DOHH2 (cell line): Measurements from ENCODE around the gene PKN1.

Experiments used
- H3F3A ChIP-seq: fragments of 200-600 bp; sonication (generic), shearing (Covaris generic); 2 replicates; pipeline ENCODE4 v1.6.0; 2016; ENCODE audit warnings: antibody characterized with exemption, mild to moderate bottlenecking; ENCODE audit not compliant: control insufficient read depth, insufficient read depth
- H3K27ac ChIP-seq: fragments of 200-600 bp; sonication (generic); 2 replicates; pipeline ENCODE4 v1.5.1; 2014; ENCODE audit warnings: low read depth, mild to moderate bottlenecking, low read length, moderate library complexity
- H3K27me3 ChIP-seq: fragments of 200-600 bp; sonication (generic); 2 replicates; pipeline ENCODE4 v1.6.1; 2014; ENCODE audit warnings: mild to moderate bottlenecking, low read length, mixed read lengths; ENCODE audit not compliant: control insufficient read depth
- H3K36me3 ChIP-seq: fragments of 200-600 bp; sonication (generic); 2 replicates; pipeline ENCODE4 v1.6.1; 2014; ENCODE audit warnings: mild to moderate bottlenecking, low read length, moderate library complexity, mixed read lengths; ENCODE audit not compliant: control insufficient read depth
- H3K4me1 ChIP-seq: fragments of 200-600 bp; sonication (generic); 2 replicates; pipeline ENCODE4 v1.6.1; 2014; ENCODE audit warnings: mild to moderate bottlenecking, low read length, mixed read lengths; ENCODE audit not compliant: control insufficient read depth
- H3K4me2 ChIP-seq: fragments of 200-600 bp; sonication (generic); 2 replicates; pipeline ENCODE4 v1.6.0; 2014; ENCODE audit warnings: mild to moderate bottlenecking, low read length, moderate library complexity
- H3K4me3 ChIP-seq: fragments of 200-600 bp; sonication (generic); 2 replicates; pipeline ENCODE4 v1.5.1; 2014; ENCODE audit warnings: mild to moderate bottlenecking, low read length, mixed read lengths
- H3K79me2 ChIP-seq: fragments of 200-600 bp; sonication (generic); 2 replicates; pipeline ENCODE4 v1.6.1; 2014; ENCODE audit warnings: mild to moderate bottlenecking, low read length, mixed read lengths; ENCODE audit not compliant: control insufficient read depth
- H3K9me2 ChIP-seq: fragments of 200-600 bp; sonication (generic); replicated peaks from 2 replicates; pipeline ENCODE4 v1.6.1; 2014; ENCODE audit warnings: mild to moderate bottlenecking, low read length, mixed read lengths; ENCODE audit not compliant: control insufficient read depth
- H3K9me3 ChIP-seq: fragments of 200-600 bp; sonication (generic); 2 replicates; pipeline ENCODE4 v1.6.1; 2014; ENCODE audit warnings: antibody characterized with exemption, low read length, mixed read lengths; ENCODE audit not compliant: control insufficient read depth, insufficient read depth
- H4K20me1 ChIP-seq: fragments of 200-600 bp; sonication (generic); 2 replicates; pipeline ENCODE4 v1.6.0; 2014; ENCODE audit warnings: low read depth, mild to moderate bottlenecking, antibody characterized with exemption, low read length, moderate library complexity; ENCODE audit not compliant: control insufficient read depth, insufficient read depth
- CTCF ChIP-seq: fragments of 200-600 bp; sonication (generic); IDR thresholded peaks from one replicate; pipeline ENCODE4 v1.5.1; 2014; ENCODE audit warnings: antibody characterized with exemption, mild to moderate bottlenecking, low read depth, low read length; ENCODE audit not compliant: poor library complexity, severe bottlenecking
- EZH2phosphoT487 ChIP-seq: fragments of 200-600 bp; sonication (generic); IDR thresholded peaks from 2 replicates; pipeline ENCODE4 v1.6.1; 2017; ENCODE audit warnings: borderline replicate concordance, mild to moderate bottlenecking, antibody characterized with exemption, low read length, moderate library complexity, mixed read lengths

The PKN1 gene

DNA sequence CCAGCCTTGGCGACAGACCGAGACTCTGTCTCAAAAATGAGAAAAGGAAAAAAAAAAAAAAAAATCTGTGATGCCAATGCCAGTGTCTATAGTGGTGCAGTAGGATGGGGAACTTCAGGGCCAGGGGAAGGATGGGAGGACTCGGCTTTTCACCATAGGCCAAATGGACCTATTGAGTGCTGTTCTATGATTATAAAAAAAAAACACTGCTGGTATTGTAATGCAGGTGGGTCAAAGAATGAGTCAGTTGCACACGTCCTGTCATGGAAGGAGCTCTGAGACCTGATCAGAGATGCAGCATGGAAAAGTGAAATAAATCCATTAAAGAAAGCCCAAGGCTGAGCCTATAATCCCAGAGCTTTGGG lies 78.1 kb downstream of the PKN1 start:
- H3K4me3 ChIP-seq, result no peak overlapping the region
- no peaks in the 10 kb centered on the region for H3K27me3 ChIP-seq
- peaks cover 17% of the 10 kb centered on the region; the same call in 1 of the 2 replicates for H4K20me1 ChIP-seq
- no peaks in the 10 kb centered on the region for H3K9me3 ChIP-seq
- TF ChIP-seq CTCF, result no peak
- no peak for TF ChIP-seq EZH2phosphoT487
- H3K4me1 ChIP-seq, result peaks cover 11% of the 10 kb centered on the region
- H3K79me2 ChIP-seq, result peaks cover 11% of the 10 kb centered on the region
- H3K36me3 ChIP-seq, result peaks cover 32% of the 10 kb centered on the region
- H3K4me2 ChIP-seq, result no peak overlapping the region
- no peaks in the 10 kb centered on the region for H3K9me2 ChIP-seq
- H3F3A ChIP-seq, result peaks cover 12% of the 10 kb centered on the region; the same call in 1 of the 2 replicates
- H3K27ac ChIP-seq, result no peak overlapping the region

DNA sequence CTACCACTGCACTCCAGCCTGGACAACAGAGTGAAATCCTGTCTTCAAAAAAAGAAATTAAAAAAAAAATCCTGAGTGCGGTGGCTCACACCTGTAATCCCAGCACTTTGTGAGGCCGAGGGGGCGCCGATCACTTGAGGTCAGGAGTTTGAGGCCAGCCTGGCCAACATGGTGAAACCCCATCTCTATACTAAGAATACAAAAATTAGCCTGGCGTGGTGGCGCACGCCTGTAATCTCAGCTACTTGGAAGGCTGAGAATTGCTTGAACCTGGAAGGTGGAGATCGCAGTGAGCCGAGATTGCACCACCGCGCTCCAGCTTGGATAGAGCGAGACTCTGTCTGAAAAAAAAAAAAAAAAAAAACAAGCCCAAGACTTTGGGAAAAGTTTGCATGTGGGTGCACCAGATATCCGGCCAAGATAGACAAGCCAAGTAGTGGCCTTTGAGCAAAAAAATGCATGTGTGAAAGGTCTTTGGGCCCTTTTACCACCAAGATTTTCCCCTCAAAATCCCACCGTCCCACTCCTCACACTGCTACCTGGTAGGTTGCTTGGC lies 79.4 kb downstream of the PKN1 start:
- no peak for TF ChIP-seq EZH2phosphoT487
- no peak for TF ChIP-seq CTCF
- Histone ChIP-seq H3K9me2 (no peaks in the 10 kb centered on the region), H3K27me3 (no peaks in the 10 kb centered on the region), H3K36me3 (peaks cover 45% of the 10 kb centered on the region), H3K79me2 (peaks cover 24% of the 10 kb centered on the region), H3F3A (peaks cover 12% of the 10 kb centered on the region; the same call in 1 of the 2 replicates), H3K4me3 (no peak overlapping the region), H3K4me1 (peaks cover 20% of the 10 kb centered on the region), H4K20me1 (peaks cover 30% of the 10 kb centered on the region), H3K9me3 (no peaks in the 10 kb centered on the region), H3K4me2 (no peak overlapping the region), H3K27ac (no peak overlapping the region)

DNA sequence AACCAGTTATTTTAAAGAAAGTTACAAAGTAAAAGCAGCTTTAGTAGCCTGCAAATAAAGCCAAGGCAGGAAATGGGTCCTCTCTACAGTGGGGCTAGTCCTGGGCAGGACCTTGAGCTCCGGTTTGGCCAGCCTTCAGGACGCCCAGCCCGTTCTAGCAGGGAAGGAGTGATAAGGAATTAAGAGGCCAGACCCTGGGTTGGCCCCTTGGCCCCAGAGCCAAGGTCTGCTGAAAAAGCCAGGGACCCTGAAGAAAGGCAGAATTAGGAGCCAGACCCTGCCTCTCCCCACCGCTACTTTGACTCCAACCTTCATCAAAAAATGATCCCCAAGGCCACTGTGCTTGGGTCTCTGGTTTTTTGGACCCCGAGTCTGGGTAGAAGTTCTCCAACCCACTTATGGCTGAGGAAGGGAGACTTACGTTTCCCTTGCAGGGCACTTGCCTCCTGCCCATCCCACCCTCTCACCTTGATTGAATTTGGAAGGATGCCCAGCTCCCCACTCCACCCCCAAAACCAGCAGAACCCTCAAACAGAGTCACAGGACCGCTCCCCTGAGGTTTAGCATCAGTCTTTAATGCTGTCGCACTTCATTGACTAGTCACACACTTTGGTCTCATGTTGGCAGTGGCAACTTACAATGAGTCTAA lies 81.2 kb downstream of the PKN1 start:
- H3K4me1 ChIP-seq, result peaks cover 28% of the 10 kb centered on the region
- no peak overlapping the region for H3K4me3 ChIP-seq
- no peaks in the 10 kb centered on the region for H3K9me2 ChIP-seq
- no peaks in the 10 kb centered on the region for H3K9me3 ChIP-seq
- H3K36me3 ChIP-seq, result peaks cover 49% of the 10 kb centered on the region
- H3K27ac ChIP-seq, result no peak overlapping the region
- no peaks in the 10 kb centered on the region for H3K27me3 ChIP-seq
- H3F3A ChIP-seq, result peaks cover 12% of the 10 kb centered on the region; the same call in 1 of the 2 replicates
- peaks cover 30% of the 10 kb centered on the region for H4K20me1 ChIP-seq
- TF ChIP-seq CTCF (no peak), EZH2phosphoT487 (no peak)
- no peak overlapping the region for H3K4me2 ChIP-seq
- peaks cover 31% of the 10 kb centered on the region for H3K79me2 ChIP-seq
